Erythroblast (primary cell): Measurements from ENCODE around the gene IDUA.
"Not testable (repeated sequence)": the region's sequence is repeated elsewhere in the genome, so short reads cannot be mapped to it uniquely, and the experiment has no call there.

ENCODE experiments used
- DNase-seq, 2 experiments: peaks; one replicate each; lab custom pipeline; 2025; lab: John Stamatoyannopoulos, UW
- GATA1 ChIP-seq: IDR thresholded peaks from 2 replicates; pipeline ENCODE4 v1.6.1; 2011; ENCODE audit warnings: low read depth, mild to moderate bottlenecking, control low read depth, low read length, moderate library complexity
- POLR2A ChIP-seq: IDR thresholded peaks from 2 replicates; pipeline ENCODE4 v1.6.1; 2011; ENCODE audit warnings: mild to moderate bottlenecking, low read length

Gene IDUA

DNA sequence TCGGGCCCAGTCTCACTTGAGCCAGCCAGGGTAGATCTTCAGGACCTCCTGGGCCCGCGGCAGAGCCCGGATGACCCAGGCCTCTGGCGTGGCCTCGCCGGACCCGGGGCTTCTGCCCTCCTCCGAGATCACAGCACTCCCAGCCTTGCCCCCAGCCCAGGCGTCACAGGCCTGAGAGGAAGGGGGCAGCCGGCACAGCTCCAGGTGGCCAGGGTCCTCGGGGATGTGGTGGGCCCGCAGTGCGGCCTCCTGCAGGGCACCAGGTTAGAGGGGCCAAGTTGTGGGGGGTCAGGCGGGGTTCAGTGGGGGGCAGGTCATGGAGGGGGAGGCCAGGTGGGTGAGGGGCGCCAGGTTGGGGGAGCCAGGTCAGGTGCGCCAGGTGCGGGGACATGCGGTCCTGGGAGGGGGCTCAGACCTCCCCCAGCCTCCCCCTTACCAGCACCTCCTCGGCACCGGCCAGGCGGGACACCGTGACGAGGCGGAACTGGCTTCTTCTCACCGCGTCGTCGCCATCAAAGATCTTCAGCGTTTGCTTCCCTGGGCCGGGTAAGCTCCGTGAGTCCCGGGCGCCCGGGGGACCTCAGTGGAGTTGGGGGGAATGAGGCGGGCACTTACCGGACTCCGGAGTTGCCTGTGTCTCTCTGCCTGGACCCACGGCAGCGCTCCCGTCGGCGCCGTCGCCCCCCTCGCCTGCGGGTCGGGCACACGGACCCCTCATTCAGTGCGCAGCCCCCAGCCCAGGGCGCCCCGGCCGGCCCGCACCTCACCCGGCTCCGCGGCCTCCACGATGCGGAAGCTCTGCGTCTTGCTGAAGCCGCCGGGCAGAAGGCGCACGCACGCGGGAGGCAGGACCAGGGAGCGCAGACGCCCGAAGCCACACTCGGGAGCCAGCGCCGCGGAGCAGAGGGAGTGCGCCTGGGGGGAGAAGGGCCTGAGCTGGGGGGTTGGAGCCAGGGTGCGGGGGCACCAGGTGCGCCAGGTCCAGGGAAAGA, 19.4 kb upstream of the IDUA start:
- no peak for DNase-seq
- no peak for TF ChIP-seq POLR2A
- TF ChIP-seq GATA1, result no peak

GRCh38 chr4:968221-968620, 18.6 kb upstream of the IDUA start:
- no peak for TF ChIP-seq POLR2A
- TF ChIP-seq GATA1, result no peak
- DNase-seq, result no peak

DNA sequence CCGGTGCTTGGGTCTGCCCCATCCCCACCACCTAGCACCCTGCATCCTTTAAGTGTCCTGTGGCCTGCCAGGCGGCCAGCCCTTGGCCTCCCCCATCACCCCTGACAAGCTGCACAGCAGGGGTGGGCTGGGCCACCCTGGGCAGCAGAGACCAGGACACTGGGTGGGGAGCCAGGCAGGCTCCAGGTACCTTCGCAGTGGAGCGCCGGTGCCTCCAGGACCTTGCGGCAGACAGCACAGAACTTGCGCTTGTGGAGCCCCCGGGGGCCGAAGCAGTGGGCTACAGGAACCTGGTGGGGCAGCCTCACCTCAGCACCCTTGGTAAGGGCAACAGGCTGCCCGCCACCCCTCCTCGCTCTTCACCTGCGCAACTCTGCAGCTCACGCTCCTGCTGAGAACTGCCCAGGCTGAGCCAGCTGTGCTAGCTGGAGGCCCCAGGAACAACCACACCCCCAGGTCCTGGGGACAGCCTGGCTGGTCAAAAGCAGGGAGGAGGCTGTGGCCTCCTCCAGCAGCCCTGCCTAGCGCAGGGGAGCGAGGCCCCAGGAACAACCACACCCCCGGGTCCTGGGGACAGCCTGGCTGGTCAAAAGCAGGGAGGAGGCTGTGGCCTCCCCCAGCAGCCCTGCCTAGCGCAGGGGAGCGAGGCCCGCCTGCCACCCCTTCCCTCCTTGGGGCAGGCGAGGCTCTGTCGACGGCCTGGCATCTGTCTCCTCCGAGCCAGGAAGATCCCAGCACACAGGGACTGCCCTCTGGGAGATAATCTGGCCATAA, 18.0 kb upstream of the IDUA start:
- TF ChIP-seq GATA1, result no peak
- no peak for TF ChIP-seq POLR2A
- no peak for DNase-seq

GRCh38 chr4:970046-970745, 16.6 kb upstream of the IDUA start:
- DNase-seq, result peak in 1 of 2 experiments; percentile 31
- TF ChIP-seq GATA1 (no peak), POLR2A (no peak)

DNA sequence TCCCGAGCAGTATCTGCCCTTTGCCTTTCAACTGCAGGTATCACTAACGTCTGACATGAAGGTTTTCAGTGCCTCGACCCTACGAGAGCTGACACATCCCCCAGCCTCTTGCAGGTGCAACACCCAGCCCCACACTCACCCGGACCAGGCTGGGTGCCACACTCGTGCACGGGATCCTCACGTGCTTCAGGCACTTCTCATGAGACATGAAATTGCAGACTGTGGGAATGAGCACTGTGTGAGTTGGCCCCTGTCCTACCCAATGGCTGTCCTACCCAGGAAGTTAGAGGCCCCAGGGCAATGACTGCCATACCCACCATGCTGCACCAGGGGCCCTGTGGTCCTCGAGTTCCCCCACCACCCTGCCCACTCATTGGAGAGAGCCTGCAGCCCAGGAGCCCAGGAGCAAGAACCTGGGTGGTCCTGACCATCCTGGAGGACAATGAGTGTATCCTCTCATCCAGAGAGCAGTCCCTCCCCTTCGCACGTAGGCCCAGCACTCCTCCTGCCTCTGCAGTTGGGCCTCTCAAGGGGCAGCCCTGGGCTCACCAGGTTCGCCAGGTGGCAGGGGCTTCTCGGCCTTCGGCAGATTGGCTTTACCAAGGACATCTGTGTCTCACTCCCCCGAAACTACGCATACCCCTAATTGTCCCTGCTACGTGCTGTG, 15.9 kb upstream of the IDUA start:
- no peak for TF ChIP-seq GATA1
- no peak for TF ChIP-seq POLR2A
- no peak for DNase-seq

DNA sequence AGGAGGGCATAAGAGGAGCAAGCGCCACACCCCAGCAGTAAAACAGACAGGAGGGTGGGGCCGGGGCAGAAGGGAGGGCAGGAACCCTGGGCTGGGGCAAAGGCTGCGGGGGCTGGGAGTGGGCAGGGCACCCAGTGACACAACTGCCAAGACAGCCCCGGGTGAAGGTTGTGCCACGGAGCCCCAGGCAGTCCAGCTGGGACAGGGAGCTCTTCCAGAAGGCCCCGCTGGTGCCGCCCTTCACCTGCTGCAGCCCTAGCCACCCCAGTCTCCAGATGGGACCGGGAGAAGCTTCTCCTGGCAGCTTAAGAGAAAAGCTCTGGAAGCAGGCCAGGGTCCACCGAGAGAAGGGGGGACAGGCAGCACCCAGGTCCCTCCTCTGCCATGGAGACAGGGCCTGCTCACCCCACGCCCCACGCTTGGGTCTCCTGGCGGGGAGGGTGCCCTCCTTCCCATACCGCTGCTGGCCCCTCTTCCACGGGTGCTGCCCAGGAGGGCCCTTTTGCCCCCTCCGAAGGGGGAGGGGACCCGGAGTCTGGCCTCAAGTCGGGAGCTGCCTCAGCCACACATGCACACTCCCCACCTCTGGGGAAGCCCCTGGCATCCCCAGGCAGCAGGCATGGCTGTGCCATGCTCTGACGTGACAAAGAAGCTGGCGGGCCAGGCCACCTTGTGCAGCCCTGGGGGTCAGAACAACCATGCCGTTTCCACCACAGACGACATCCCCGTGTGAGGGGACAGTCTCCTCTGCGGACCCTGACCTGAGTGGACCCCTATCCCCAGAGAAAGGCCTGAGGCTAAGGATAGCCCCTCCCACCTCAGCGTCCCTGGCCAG, 15.0 kb upstream of the IDUA start:
- DNase-seq, result no peak
- TF ChIP-seq POLR2A, result no peak

- peak; percentile 45 to 62 for DNase-seq
Observed at GRCh38 chr4:972651-973424, 14.0 kb upstream of the IDUA start.

GRCh38 chr4:973431-974397, 13.1 kb upstream of the IDUA start, which contains the start of gene DGKQ:
DGKQ (minus strand) TSS chr4:973569; CDS start chr4:973482, 87 bp downstream.
- DNase-seq, result peak; percentile 87 to 94
- TF ChIP-seq POLR2A (no peak), GATA1 (no peak)

More at GRCh38 chr4:972651-973424, 14.0 kb upstream of the IDUA start:
- TF ChIP-seq POLR2A (no peak), GATA1 (no peak)

DNA sequence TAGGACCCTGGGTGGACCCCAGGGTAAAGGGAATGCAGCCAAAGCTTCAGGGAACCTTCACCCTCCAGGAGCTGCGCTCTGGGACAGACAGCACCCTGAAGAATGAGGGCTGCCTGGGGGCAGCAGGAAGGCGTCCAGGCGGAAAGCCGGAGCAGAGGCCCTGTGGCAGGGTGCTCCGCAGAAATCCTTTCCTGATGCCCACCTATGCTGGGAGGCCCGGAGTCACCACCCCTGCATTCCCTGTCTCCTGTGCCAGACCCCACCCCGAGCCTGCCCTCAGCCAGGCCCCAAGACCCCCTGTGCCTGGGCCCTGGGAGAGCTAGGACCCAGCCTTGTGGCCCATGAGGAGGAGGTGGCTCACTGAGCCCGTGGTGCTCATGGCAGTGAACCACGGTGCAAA, 12.2 kb upstream of the IDUA start:
- DNase-seq, result no peak
- TF ChIP-seq GATA1, result no peak

- DNase-seq, result not testable (repeated sequence)
Observed at GRCh38 chr4:976016-976415, 10.8 kb upstream of the IDUA start.
